GM19328 (cell line): ENCODE measurements around the gene KRTAP10-10.
"Not testable (repeated sequence)": the region's sequence is repeated elsewhere in the genome, so short reads cannot be mapped to it uniquely, and the experiment has no call there.

Experiments
- ATAC-seq: cut with Tn5 transposase; IDR thresholded peaks from one replicate; pipeline ENCODE4 v1.9.1; 2021; ENCODE audit warnings: mild to moderate bottlenecking, moderate library complexity; ENCODE audit not compliant: unreplicated experiment

The KRTAP10-10 gene

DNA sequence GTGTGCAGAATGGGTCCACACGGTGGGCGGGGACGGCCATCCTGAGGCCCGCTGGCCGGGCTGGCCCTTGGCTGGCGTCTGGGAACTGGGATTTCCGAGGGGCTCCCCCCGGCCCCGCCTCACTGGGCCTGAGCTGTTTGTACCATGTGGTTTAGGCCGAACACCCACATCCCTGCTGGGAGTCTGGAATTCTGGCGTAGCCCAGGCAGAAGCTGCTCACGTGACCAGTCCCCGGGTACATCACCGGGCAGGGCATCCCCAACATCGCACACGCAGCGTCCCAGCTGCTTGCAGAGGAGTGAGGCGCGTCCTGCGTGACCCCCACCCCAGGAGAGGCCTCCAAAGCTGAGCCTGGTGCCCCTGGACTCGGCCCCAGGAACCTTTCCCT is 34.7 kb upstream of the KRTAP10-10 start:
- ATAC-seq = no peak

DNA sequence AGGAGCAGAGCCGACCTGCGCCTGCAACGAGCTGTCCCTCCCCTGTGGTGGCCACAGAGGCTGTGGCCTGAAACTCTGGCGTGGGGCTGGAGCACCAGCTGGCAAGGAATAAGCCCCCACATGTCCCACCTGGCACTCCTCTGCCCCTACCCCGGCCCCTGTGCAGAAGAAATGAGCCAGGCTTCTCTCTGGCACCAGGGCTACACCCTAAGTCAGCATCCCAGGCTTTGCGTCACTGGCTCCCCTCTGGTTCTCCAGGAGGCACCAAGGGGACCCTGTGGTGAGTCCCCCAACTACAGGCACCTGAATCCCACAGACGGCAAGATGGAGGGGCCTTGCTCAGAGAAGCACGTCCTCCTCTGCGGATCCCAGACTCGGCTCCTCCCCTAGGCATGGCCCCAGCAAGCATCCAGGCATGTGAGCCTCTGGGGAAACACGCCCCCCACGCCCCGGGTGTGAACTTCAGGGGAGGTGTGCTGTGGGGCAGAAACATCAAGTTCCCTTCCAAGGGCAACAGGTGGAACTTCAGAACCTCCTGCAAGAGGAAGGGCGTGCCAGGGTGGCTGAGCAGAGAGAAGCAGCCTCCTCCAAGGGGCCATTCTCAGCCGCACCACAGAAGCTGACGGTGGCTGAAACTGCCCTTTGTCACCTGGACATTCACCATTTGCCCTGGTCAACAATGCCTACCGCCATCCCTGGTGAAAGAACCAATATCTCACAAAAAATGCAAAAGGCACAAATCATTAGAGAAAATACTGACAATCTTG is 33.9 kb upstream of the KRTAP10-10 start:
- no peak for ATAC-seq

DNA sequence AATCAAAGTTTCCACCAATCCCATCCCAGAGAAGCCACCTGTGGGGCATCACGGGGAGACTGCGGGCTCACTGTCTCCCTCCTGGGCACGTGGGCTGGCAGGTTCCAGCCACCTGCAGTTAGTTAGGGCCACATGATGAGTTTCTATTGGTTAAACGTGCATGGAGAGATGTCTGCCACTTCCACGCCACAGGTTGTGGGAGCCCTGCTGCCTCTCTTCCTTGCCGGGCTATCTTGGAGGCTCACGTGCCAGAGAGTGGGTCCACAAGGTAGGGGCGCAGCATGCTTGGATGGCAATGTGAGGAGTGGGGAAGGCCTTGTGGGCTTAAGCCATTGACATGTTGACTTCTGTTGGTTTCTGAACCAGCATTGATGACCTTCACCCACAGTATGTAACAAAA is 33.2 kb upstream of the KRTAP10-10 start:
- ATAC-seq = no peak

DNA sequence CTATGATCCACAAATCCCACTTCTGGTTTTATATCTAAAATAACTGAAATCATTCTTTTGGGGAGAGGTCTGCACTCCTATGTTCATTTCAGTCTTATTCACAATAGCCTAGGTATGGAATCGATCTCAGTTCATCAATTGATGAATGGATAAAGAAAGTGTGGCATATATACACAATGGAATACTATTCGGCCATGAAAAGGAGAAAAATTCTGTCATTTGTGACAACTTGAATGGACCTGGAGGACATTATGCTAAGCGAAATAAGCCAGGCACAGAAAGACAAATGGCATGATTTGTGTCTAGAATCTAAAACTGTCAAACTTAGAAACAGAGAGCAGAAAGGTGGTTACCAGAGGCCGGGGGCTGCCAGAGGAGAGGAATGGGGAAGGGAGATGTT is 30.7 kb upstream of the KRTAP10-10 start:
- ATAC-seq = no peak

DNA sequence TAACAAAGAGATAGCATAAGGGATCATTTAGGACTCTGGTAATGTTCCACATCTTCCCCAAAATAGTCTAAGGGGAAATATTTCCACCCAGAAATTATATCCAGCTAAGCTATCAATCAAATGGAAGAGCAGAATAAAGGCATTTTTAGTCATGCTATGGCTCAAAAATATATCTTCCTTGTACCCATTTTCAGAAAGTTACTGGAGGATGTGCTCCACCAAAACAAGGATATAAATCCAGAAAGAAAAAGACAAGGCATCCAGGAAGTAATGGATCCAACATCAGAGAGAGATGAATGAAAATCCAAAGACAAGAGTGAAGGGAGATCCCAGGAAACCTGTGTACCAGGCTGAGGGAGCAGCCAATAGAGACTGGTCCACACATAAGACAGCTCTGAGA is 28.0 kb upstream of the KRTAP10-10 start:
- no peak for ATAC-seq

DNA sequence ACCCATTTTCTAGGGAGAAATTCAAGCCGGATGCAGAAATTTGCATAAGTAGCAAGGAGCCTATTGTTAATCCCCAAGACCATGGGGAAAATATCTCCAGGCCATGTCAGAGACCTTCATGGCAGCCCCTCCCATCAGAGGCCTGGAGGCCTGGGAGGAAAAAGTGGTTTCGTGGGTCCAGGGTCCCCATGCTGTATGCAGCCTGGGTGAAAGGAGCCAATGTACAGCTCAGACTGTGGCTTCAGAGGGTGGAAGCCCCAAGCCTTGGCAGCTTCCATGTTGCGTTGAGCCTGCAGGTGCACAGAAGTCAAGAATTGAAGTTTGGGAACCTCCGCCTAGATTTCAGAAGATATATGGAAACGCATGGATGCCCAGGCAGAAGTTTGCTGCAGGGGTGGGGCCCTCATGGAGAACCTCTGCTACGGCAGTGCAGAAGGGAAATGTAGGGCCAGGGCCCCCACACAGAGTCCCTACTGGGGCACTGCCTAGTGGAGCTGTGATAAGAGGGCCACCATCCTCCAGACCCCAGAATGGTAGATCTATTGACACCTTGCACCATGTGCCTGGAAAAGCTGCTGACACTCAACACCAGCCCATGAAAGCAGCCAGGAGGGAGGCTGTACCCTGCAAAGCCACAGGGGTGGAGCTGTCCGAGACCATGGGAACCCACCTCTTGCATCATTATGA is 26.9 kb upstream of the KRTAP10-10 start:
- not testable (repeated sequence) for ATAC-seq

DNA sequence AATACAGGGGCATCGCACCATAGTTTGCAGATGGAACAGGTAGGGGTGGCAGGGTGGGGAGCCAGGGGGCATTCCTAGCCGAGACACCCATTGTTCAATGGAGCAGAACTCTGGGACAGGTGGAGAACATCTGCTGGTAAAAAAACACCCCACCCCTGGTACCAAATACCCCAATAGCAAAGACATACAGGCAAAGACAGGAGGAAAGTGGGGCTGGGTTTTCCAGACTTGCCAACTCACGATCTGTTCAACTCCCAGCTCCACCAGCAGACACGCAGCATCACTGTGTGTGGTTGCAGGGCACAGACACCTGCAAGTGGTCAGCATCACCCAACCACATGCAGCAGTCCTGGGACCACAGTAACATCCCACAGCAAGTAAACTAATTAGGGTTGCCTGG is 25.6 kb upstream of the KRTAP10-10 start:
- ATAC-seq = no peak

DNA sequence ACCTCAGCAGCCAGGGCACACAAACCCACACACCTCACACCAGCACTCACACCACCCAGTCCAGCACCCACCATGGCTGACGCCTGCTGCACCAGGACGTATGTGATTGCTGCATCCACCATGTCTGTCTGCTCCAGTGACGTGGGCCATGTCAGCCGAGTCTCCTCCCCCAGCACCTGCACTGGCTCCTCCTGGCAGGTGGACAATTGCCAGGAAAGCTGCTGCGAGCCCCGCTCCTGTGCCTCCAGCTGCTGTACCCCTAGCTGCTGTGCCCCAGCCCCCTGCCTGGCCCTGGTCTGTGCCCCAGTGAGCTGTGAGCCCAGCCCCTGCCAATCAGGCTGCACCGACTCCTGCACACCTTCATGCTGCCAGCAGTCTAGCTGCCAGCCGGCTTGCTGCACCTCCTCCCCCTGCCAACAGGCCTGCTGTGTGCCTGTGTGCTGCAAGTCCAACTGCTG is 25.1 kb upstream of the KRTAP10-10 start, which contains the start of gene KRTAP10-8:
Gene KRTAP10-8, plus strand, starts transcription at position 51 of the 458 bp plus-strand sequence. Its CDS starts 22 bp downstream, at position 73.
- ATAC-seq = no peak

DNA sequence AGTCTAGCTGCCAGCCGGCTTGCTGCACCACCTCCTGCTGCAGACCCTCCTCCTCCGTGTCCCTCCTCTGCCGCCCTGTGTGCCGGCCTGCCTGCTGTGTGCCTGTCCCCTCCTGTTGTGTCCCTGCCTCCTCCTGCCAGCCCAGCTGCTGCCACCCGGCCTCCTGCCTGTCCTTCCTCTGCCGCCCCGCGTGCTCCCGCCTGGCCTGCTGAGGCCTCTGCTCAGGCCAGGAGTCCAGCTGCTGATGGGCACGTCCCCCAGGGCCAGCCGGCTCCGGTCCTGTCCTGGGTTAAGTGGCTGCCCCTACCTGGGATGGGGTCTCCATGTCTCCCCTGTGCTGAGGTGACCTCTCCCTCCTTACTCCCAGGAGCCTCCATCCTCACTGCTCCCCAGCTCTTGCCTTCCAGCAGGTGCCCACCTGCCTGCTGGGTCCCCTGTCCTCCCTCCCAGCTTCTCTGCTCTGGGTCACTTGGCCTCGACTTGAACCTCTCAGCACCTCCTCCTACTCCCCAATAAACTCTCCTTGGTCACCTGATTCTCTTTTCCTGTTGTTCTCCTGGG is 24.4 kb upstream of the KRTAP10-10 start:
- ATAC-seq = no peak

DNA sequence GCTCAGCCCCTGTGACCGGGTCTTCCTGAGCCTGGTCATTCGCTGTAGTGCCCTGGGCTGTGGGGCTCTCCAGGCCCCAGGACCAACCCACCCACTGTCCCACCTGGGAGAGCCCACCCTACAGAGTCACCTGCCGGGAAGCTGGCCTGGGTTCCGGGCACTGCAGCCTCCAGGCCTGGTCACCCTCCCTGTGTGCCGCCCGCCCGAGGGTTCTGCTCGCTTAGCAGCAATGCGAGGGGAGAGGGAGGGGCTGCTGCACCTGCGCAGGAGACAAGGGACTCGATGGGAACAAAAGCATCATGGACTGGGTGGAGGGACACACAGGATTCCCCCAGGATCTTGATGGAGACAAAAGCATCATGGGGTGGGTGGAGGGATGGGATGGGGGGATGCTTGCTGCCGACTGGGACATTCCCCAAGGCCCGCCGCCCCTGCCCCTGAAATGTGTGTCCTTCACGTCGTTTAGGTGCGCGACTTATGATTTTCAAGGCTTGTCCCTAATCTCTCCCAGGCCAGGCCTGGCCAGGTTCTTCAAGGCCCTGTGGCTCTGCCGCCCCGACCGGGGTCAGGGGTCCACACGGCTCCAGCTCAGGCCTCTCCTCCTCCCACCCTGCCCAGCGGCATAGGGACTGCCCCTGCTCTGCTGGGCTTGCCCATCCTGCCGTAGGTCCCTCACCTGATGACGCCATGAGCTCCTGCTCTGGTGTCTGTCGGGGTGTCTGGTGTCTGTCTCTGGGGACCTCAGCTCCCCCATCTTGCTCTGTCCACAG is 23.6 kb upstream of the KRTAP10-10 start:
- no peak for ATAC-seq

DNA sequence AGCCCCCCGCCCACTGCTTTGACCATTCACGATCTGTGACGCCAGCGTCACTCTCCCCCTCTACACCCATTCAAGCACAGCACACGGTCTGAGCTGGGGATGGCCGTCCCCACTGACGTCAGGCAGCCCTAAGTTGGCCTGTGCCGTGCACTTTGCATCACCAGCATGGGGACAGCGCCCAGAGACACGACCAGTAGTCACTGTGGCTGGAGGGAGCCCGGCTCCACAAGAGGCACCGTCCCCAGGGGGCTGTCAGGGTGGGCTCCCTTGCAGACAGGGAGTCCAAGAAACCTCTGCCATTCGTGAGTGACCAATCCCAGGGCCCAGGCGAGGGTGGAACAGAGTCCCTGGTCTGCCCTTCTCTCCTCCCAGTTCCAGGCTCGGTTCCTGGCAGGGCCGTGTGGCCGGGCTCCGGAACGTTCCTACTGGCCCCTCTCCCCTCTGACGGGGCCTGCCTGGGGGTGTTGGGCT is 23.0 kb upstream of the KRTAP10-10 start:
- ATAC-seq = no peak

DNA sequence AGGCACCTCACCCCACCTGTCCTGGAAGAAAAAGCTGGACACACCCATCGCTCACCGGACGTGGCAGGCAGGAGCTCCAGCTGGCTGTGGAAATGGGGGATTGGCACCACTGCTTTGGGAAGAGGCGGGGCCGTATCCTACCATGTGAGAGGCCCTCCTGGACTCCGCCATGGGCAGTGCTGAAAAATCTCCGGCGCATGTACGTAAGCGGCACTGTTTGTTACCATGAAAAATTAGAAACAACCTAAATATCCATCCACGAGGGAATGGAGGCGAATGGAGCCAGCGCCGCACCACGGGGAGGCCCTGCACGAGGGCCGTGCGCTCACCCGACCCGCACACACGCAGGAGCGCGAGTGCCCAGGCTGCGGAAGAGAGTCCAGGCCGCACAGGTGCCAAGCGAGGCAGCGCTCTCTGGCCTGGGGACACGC is 22.2 kb upstream of the KRTAP10-10 start:
- ATAC-seq = no peak

DNA sequence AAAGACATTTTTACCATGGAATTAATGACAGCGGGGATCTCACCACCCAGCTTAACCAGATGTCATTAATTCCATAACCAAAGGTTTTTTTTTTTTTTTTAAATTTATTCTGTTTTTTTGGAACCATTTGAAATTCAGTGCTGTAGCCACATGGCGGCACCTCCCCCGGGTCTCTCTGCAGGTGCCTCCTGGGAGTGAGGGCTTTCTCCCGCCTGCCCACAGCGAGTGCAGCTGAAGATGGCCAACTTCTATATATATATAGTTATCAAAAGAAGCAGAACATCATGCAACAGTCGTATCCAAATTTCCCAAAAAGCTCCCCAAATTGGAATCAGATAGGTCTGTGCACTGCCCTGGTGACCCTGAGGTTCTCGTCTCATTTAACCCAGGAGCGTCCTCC is 21.7 kb upstream of the KRTAP10-10 start:
- no peak for ATAC-seq

DNA sequence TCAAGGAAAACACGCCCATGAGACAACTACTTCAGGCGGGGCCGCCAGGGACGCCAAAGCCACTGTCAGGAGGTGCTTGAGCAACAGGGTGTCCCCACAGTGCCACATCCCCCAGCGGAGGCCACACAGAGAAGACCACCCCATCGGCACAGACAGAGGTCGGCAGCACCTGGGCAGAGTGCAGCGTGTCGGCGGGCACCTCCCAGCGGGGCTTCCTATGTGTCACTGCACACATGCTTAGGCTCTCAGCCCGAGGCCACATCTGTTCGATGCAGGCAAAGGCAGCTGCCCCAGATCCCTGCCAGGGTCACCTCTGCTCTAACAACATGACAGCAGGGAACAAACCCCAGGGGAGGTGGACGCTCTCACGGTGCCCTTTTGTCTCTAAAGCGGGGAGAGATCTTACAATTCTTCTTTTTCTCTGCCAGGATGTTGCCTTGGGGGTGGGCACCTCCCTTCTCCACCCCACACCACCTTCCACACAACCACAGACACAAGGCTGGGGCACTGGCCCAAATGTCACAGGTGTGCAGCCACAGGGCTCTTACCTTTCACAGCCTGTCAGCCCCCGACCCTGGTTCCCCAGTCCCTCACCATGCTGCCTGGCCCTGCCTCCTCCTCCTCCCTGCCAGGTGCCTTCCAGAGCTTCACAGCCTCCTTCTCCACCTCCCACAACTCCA is 21.1 kb upstream of the KRTAP10-10 start:
- no peak for ATAC-seq

DNA sequence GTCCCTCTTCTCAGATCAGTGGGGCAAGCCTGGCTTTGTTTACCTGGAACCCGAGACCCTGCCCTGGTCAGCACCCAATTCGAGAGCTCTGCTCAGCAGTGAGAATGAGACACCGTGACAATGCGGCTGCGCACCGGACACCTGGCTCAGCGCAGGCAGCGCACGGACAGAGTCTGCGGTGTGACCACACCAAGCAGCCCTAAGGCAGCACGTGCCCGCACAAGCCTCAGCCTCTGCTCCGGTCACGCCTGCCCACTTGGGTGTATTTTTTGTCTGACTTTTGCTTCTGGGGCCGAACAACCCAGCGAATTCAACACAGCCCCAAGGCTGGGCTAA is 20.6 kb upstream of the KRTAP10-10 start:
- no peak for ATAC-seq

DNA sequence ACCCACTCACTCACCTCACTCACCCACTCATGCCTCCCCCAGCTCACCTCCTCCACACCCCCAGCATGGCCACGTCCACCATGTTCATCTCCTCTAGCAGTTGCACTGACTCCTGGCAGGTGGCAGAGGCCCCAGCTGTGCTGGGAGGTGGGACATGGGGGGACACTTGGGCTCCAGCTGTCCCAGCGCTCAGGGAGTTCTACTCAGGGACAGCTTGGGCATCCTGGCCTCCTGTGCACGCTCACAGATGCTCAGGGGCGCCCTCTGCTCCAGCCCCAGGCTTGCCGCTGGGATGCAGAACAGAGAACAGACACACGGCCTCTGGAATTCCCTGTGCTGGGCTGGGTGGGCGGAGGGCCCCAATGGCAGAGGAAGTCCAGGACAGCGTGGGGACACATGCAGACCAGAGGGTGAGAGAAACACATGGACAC is 20.1 kb upstream of the KRTAP10-10 start:
- ATAC-seq = no peak

DNA sequence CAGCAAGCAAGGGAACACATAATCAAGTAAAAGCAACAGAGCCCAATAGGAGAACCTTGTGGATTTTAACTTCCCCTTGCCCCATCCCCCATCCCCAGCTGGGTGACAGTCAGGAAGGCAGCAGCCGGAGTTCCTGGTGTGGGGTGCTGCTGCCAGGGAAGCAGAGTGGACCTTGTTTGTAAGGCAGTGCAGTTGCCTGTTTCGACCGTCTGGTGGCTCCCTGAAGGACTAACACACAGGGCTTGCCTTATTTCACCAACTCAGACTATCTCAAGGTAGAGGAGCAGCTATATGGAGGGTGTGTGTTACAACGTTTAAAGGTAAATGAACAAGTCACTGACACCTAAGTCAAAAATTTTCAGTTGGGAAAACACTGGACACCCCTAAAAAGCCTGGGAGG is 18.7 kb upstream of the KRTAP10-10 start:
- no peak for ATAC-seq

DNA sequence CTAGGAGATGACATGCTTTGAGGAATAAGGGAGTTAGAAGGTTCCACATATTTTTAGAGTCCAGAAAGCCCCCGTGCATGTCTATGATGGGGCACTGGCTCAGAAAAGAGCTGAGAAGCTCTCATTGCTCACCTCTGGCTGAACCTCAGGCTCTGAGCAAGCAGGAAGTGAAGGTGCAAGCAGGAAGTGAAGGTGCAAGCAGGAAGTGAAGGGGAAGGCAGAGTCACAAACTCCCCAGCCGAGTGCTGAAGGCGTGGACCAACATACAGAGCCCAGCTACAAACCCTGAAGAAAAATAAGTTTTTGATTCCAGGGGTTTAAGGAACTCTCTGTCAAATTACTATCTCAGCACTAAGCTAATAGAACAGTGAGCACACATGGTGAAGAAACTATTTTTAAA is 18.2 kb upstream of the KRTAP10-10 start:
- no peak for ATAC-seq

DNA sequence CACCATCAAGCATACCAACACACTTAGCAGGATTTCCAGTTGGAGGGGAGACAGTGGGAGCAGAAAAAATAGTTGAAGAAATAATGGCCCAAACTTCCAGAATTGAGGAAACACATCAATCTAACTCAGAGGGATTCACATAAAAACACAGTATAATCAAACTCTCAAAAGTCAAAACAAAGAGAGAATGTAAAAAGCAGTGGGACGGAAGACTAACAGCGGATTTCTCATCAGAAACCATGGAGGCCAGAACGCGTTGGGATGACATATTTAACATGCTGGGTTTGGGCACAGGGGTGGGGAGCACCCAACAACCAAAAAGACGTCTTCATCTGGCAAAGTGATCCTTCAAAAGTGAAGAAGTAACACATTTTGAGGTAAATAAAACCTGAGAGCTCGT is 17.3 kb upstream of the KRTAP10-10 start:
- no peak for ATAC-seq

DNA sequence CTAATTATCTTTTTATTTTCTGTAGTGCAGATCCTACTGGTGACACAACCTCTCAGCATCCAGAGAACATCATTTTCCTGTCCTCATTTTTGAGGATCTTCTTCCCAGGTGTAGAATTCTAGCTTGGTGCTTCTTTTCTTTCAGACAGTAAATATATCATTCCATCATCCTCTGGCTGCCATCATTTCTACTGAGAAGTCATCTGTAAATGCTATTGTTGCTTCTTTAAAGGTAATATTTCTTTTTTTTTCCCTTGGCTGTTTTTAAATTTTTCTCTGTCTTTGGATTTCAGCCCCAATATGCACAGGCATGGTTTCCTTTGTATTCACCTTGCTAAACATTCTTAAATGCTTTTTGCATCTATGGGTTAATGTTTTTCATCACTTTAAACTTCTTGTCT is 13.6 kb upstream of the KRTAP10-10 start:
- no peak for ATAC-seq

DNA sequence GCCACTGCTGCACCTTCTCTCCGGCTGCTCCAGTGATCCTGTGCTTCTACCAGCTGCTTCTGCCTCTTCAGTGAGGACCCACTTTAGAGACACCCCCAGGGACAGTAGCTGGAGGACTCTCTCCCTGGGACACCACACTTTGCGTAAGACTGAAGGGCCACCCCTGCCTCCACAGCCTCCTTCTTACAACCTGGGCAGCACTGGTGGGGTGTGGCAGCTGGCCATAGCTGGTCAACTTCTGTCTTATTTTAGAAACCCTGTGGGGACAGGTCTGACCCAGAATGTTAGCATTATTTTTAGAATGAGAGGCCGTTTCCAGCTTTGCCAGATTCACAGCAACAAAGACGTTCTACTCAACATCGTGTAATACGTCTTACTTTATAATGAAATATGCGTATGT is 11.4 kb upstream of the KRTAP10-10 start:
- no peak for ATAC-seq
